Muscle layer of colon (tissue), 2 donors: ENCODE results near the gene TFDP1.

Source experiments
- H3K27ac ChIP-seq: one replicate; pipeline ENCODE4 v1.7.0; 2013; ENCODE audit warnings: low read depth, mild to moderate bottlenecking, low read length, moderate library complexity
- H3K27me3 ChIP-seq, 2 donors: one replicate each; pipeline ENCODE4 v1.7.0; 2013; ENCODE audit warnings: low read length in 2 of 2, mild to moderate bottlenecking in 2 of 2; ENCODE audit not compliant: insufficient read depth in 2 of 2, control insufficient read depth in 1 of 2
- H3K36me3 ChIP-seq: one replicate; pipeline ENCODE4 v1.7.0; 2013; ENCODE audit warnings: mild to moderate bottlenecking, low read length; ENCODE audit not compliant: insufficient read depth
- H3K4me1 ChIP-seq: one replicate; pipeline ENCODE4 v1.7.0; 2013; ENCODE audit warnings: mild to moderate bottlenecking, low read length; ENCODE audit not compliant: insufficient read depth
- H3K4me3 ChIP-seq, 2 donors: one replicate each; pipeline ENCODE4 v1.7.0; 2013; ENCODE audit warnings: low read length in 2 of 2, low read depth in 1 of 2, mild to moderate bottlenecking in 1 of 2, moderate library complexity in 1 of 2
- H3K9ac ChIP-seq: one replicate; pipeline ENCODE4 v1.7.0; 2013; ENCODE audit warnings: low read length
- H3K9me3 ChIP-seq: one replicate; pipeline ENCODE4 v1.7.0; 2013; ENCODE audit warnings: mild to moderate bottlenecking, low read length
- donor health status: abdominal sarcoma.
- donor health status: Adenocarcinoma of cecum.

The TFDP1 gene

GRCh38 chr13:113658836-113659235, 74.3 kb downstream of the TFDP1 start:
- Histone ChIP-seq H3K4me3 (no peak overlapping the region), H3K9ac (no peak overlapping the region), H3K27ac (no peak overlapping the region), H3K36me3 (no peaks in the 10 kb centered on the region), H3K27me3 (no peaks in the 10 kb centered on the region), H3K4me1 (no peaks in the 10 kb centered on the region), H3K9me3 (no peaks in the 10 kb centered on the region)

DNA sequence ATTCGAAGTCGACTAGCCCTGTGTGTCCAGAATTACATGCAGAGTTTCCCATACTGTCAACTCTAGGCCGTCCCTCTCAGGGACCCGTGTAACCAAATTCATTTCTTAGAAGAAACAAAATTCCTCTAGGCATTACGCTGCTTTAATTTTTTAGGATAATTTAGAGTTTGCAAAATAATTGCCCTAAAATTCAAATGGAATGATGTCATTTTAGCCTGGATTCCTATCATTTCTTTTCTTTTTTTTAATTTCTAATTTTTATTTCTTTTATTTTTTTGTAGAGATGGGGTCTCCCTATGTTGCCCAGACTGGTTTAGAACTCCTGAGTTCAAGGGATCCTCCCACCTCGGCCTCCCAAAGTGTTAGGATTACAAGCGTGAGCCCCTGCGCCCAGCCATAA, 74.8 kb downstream of the TFDP1 start:
- no peak overlapping the region for H3K9ac ChIP-seq
- no peaks in the 10 kb centered on the region for H3K9me3 ChIP-seq
- no peaks in the 10 kb centered on the region for H3K36me3 ChIP-seq
- no peak overlapping the region for H3K4me3 ChIP-seq
- H3K27ac ChIP-seq, result no peak overlapping the region
- H3K27me3 ChIP-seq, result no peaks in the 10 kb centered on the region
- no peaks in the 10 kb centered on the region for H3K4me1 ChIP-seq

GRCh38 chr13:113660066-113660465, 75.5 kb downstream of the TFDP1 start:
- Histone ChIP-seq H3K9ac (no peak overlapping the region), H3K4me3 (no peak overlapping the region), H3K4me1 (no peaks in the 10 kb centered on the region), H3K27me3 (no peaks in the 10 kb centered on the region), H3K9me3 (no peaks in the 10 kb centered on the region), H3K27ac (no peak overlapping the region), H3K36me3 (no peaks in the 10 kb centered on the region)

GRCh38 chr13:113661509-113661908, 77.0 kb downstream of the TFDP1 start:
- no peaks in the 10 kb centered on the region for H3K9me3 ChIP-seq
- no peak overlapping the region for H3K4me3 ChIP-seq
- no peak overlapping the region for H3K27ac ChIP-seq
- H3K9ac ChIP-seq, result no peak overlapping the region
- no peaks in the 10 kb centered on the region for H3K4me1 ChIP-seq
- H3K36me3 ChIP-seq, result no peaks in the 10 kb centered on the region
- H3K27me3 ChIP-seq, result peaks cover 0 to 8% of the 10 kb centered on the region in 2 donors

- no peaks in the 10 kb centered on the region for H3K9me3 ChIP-seq
- H3K4me3 ChIP-seq, result no peak overlapping the region
- no peaks in the 10 kb centered on the region for H3K4me1 ChIP-seq
- H3K9ac ChIP-seq, result no peak overlapping the region
- no peaks in the 10 kb centered on the region for H3K36me3 ChIP-seq
- H3K27ac ChIP-seq, result no peak overlapping the region
- peaks cover 0 to 8% of the 10 kb centered on the region in 2 donors for H3K27me3 ChIP-seq
Measured at GRCh38 chr13:113663934-113664333, 79.4 kb downstream of the TFDP1 start.

DNA sequence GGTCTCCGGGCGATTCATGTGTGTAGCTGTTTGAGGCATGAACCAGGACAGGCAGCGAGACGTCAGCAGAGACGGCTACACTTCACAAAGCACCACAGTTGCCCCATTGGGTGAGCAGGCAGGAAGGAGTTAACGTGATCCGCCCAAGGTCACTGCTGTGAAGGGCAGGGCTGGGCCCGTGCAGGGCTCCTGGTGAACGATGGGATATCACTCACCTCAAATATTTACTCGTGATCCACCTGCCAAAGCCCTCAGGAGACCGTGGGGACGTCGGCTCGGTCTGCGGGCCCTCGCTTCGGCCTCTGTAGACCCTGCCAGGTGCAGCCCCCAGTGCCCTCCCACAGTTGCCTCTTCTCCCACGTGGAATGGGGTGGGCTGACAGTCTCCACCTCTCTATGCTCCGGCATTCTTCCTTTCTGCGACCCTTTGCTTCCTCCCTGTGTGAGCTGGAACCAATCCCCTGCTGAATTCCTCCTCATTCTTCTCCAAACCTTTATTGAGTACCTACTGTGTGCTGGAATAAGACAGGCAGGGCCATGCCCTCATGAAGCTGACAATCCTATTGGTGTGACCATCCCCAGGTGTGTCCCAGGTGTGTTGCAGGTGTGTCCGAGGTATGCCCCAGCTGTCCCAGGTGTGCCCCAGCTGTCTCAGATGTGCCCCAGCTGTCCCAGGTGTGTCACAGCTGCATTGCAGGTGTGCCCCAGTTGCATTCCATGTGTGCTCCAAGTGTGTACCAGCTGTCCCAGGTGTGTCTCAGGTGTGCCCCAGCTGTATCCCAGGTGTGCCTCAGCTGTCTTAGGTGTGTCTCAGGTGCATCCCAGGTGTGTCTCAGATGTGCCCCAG, 80.4 kb downstream of the TFDP1 start:
- no peak overlapping the region for H3K4me3 ChIP-seq
- no peak overlapping the region for H3K9ac ChIP-seq
- no peaks in the 10 kb centered on the region for H3K36me3 ChIP-seq
- no peak overlapping the region for H3K27ac ChIP-seq
- H3K4me1 ChIP-seq, result no peaks in the 10 kb centered on the region
- H3K27me3 ChIP-seq, result peaks cover 0 to 8% of the 10 kb centered on the region in 2 donors
- no peaks in the 10 kb centered on the region for H3K9me3 ChIP-seq

DNA sequence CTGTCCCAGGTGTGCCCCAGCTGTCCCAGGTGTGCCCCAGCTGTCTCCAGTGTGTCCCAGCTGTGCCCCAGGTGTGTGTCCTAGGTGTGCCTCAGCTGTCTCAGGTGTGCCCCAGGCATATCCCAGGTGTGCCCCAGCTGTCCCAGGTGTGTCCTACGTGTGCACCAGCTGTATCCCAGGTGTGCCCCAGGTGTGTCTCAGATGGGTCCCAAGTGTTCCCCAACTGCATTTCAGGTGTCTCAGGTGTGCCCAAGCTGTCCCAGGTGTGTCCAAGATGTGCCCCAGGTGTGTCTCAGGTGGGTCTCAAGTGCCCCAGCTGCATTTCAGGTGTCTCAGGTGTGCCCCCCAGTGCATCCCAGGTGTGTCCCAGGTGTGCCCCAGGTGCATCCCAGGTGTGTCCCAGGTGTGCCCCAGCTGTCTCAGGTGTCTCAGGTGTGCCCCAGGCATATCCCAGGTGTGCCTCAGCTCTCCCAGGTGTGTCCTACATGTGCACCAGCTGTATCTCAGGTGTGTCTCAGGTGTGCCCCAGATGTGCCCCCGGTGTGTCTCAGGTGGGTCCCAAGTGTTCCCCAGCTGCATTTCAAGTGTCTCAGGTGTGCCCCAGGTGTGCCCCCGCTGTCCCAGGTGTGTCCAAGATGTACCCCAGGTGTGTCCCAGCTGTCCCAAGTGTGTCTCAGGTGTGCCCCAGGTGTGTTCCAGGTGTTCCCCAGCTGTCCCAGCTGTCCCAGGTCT, 81.2 kb downstream of the TFDP1 start:
- Histone ChIP-seq H3K36me3 (no peaks in the 10 kb centered on the region), H3K9me3 (no peaks in the 10 kb centered on the region), H3K4me1 (no peaks in the 10 kb centered on the region), H3K27me3 (peaks cover 0 to 8% of the 10 kb centered on the region in 2 donors), H3K9ac (no peak overlapping the region), H3K27ac (no peak overlapping the region), H3K4me3 (no peak overlapping the region)

DNA sequence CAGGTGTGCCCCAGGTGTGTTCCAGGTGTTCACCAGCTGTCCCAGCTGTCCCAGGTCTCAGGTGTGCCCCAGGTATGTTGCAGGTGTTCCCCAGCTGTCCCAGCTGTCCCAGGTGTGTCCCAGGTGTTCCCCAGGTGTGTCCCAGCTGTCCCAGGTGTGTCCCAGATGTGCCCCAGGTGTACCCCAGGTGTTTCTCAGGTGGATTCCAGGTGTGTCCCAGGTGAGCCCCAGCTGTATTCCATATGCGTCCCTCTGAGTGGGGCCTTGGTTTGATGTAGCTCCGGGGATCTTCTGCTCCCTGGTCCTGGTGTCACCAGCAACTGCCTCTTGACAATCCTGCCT, 81.7 kb downstream of the TFDP1 start:
- Histone ChIP-seq H3K27me3 (peaks cover 0 to 8% of the 10 kb centered on the region in 2 donors), H3K36me3 (no peaks in the 10 kb centered on the region), H3K9ac (no peak overlapping the region), H3K4me1 (no peaks in the 10 kb centered on the region), H3K4me3 (no peak overlapping the region), H3K9me3 (no peaks in the 10 kb centered on the region), H3K27ac (no peak overlapping the region)

DNA sequence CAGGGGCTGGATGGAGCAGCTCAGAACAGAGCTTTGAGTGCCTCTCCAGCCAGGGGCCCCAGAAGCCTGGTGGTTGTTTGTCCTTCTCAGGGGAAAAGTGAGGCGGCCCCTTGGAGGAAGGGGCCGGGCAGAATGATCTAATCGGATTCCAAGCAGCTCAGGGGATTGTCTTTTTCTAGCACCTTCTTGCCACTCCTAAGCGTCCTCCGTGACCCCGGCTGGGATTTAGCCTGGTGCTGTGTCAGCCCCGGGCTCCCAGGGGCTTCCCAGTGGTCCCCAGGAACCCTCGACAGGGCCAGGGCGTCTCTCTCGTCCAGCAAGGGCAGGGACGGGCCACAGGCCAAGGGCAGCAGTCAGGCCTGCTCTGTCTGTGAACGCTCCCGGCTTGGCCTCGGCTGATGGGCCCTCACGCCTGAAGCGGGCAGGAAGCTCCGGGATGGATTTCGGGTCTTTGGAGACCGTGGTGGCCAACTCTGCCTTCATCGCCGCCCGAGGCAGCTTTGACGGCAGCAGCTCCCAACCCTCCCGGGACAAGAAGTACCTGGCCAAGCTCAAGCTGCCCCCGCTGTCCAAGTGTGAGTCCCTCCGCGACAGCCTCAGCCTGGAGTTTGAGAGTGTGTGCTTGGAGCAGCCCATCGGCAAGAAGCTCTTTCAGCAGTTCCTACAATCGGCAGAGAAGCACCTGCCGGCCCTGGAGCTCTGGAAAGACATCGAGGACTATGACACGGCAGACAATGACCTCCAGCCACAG, 82.6 kb downstream of the TFDP1 start, which contains the start of gene GRK1:
GRK1 (plus strand) TSS at position 269 of the 751 bp plus-strand sequence; CDS start at position 437, 168 bp downstream.
- H3K27me3 ChIP-seq, result peaks cover 0 to 8% of the 10 kb centered on the region in 2 donors
- H3K36me3 ChIP-seq, result no peaks in the 10 kb centered on the region
- H3K4me1 ChIP-seq, result no peaks in the 10 kb centered on the region
- no peak within 1 kb of the TSS for H3K9ac ChIP-seq
- H3K9me3 ChIP-seq, result no peaks in the 10 kb centered on the region
- H3K27ac ChIP-seq, result no peak within 1 kb of the TSS
- H3K4me3 ChIP-seq, result no peak within 1 kb of the TSS

- Histone ChIP-seq H3K27ac (no peak overlapping the region), H3K27me3 (peaks cover 0 to 8% of the 10 kb centered on the region in 2 donors), H3K4me1 (no peaks in the 10 kb centered on the region), H3K9me3 (no peaks in the 10 kb centered on the region), H3K36me3 (no peaks in the 10 kb centered on the region), H3K4me3 (no peak overlapping the region), H3K9ac (no peak overlapping the region)
Measured at GRCh38 chr13:113667771-113668490, 83.4 kb downstream of the TFDP1 start.

- no peaks in the 10 kb centered on the region for H3K4me1 ChIP-seq
- H3K9ac ChIP-seq, result no peak overlapping the region
- no peak overlapping the region for H3K27ac ChIP-seq
- H3K9me3 ChIP-seq, result no peaks in the 10 kb centered on the region
- H3K4me3 ChIP-seq, result no peak overlapping the region
- peaks cover 0 to 8% of the 10 kb centered on the region in 2 donors for H3K27me3 ChIP-seq
- no peaks in the 10 kb centered on the region for H3K36me3 ChIP-seq
Measured at GRCh38 chr13:113668491-113668971, 84.0 kb downstream of the TFDP1 start.
